ENCODE measurements around the gene ARL2.

DNA sequence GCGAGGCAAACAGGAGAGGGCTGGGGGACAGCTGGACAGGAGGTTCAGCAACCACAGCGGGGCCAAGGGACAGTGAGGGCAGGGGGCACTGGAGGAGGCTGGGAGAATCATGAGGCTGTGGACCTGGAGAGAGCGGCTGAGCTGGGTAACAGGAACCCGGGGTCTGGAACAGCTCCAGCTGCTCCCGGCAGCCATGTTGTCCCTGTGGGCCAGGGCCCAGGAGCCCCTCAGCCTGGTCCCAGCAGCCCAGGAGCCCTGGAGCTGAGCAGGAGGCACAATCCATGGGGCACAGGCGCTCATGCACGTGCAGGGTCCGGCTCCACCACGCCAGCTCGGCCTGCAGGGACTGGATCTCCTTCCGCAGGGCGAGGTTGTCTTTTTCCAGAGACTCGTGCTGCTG lies 24.5 kb upstream of the ARL2 start:
- no peak for TF ChIP-seq POLR2AphosphoS5 (IDR thresholded peaks at IDR 0.05; ENCODE audit: low read depth, low read length)
- no peak for TF ChIP-seq POLR2A (IDR thresholded peaks at IDR 0.05; ENCODE audit: low read depth, low read length)

Data from GM12892 (cell line).